ENCODE measurements around the gene POLR3GL. TPM values are rescaled to one million over a fixed set of nuclear protein-coding genes. Genes with fewer than 3 reads are reported as not detected.

Gene POLR3GL
- total and polyA plus RNA-seq, 10 of the 15 experiments (the other 5 are each of a cell fraction or from before 2014, with no cell fraction given), result 12.8 to 47.0 (median 26.6) TPM

- TF ChIP-seq JUND (IDR thresholded peaks at IDR 0.05; ENCODE audit: low read depth, low read length) (no peak), NR2C1 (IDR thresholded peaks at IDR 0.05) (peak; percentile 31; the same call in 1 of the 2 replicates), E2F8 (IDR thresholded peaks at IDR 0.05; ENCODE audit: low read depth, partially characterized antibody) (no peak), KDM1A (IDR thresholded peaks at IDR 0.05; ENCODE audit: borderline replicate concordance) (no peak), IKZF2 (IDR thresholded peaks at IDR 0.05) (peak in 1 of 2 experiments; percentile 6; a peak in 1 of 4 replicates), BACH1 (IDR thresholded peaks at IDR 0.05; ENCODE audit: borderline replicate concordance) (0 out of 2 replicates have a peak, but pooled peaks have one; percentile 40), FOS (IDR thresholded peaks at IDR 0.05; ENCODE audit: borderline replicate concordance, extremely low read depth, insufficient read length) (no peak), ZNF687 (IDR thresholded peaks at IDR 0.05) (peak; percentile 34; the same call in 1 of the 2 replicates), TBL1XR1 (IDR thresholded peaks at IDR 0.05; ENCODE audit: low read depth, low read length) (0 out of 2 replicates have a peak, but pooled peaks have one; percentile 16), IRF4 (IDR thresholded peaks at IDR 0.05; ENCODE audit: low read depth, low read length) (0 out of 2 replicates have a peak, but pooled peaks have one; percentile 33), TCF12 (IDR thresholded peaks at IDR 0.05; ENCODE audit: low read depth, low read length) (no peak; the same call in 1 of the 2 replicates), NR2C2 (IDR thresholded peaks at IDR 0.05; ENCODE audit: borderline replicate concordance, control insufficient read depth, insufficient read length, low read depth) (no peak), HDAC6 (IDR thresholded peaks at IDR 0.05; ENCODE audit: unreplicated experiment) (no peak), E4F1 (IDR thresholded peaks at IDR 0.05; ENCODE audit: borderline replicate concordance, partially characterized antibody) (peak; percentile 22), CEBPB (IDR thresholded peaks at IDR 0.05; ENCODE audit: borderline replicate concordance in 1 of 2, low read depth in 2 of 2, low read length in 2 of 2) (no peak), IRF5 (IDR thresholded peaks at IDR 0.05; ENCODE audit: borderline replicate concordance) (no peak), SMC3 (IDR thresholded peaks at IDR 0.05; ENCODE audit: borderline replicate concordance, low read length) (no peak)
These were observed 46.1 kb upstream of the POLR3GL start, which contains the start of gene PEX11B (continued) for GRCh38 chr1:145918144-145918991.

All from GM12878 (cell line).